Left ventricle myocardium inferior (tissue), 1 donor: Measurements from ENCODE around the gene COASY. TPM values are rescaled to one million over a fixed set of nuclear protein-coding genes. Genes with fewer than 3 reads are reported as not detected.

Experiments used
- DNase-seq: peaks from one replicate; pipeline ENCODE4 v3.0.0-alpha.2; 2020
- H3K27ac ChIP-seq: fragments of 200-600 bp; replicated peaks from 2 replicates; pipeline ENCODE4 v1.8.0; 2021
- H3K27me3 ChIP-seq: fragments of 200-600 bp; 2 replicates; pipeline ENCODE4 v1.8.0; 2021; ENCODE audit warnings: low read depth
- H3K36me3 ChIP-seq: fragments of 200-600 bp; 2 replicates; pipeline ENCODE4 v1.8.0; 2021
- H3K4me1 ChIP-seq: fragments of 200-600 bp; 2 replicates; pipeline ENCODE4 v1.8.0; 2021
- H3K4me3 ChIP-seq: fragments of 200-600 bp; 2 replicates; pipeline ENCODE4 v1.8.0; 2021; ENCODE audit warnings: mild to moderate bottlenecking, moderate library complexity
- H3K9me3 ChIP-seq: fragments of 200-600 bp; replicated peaks from 2 replicates; pipeline ENCODE4 v1.8.0; 2021
- intact Hi-C: fragments of 100-400 bp; cut with micrococcal nuclease; formaldehyde crosslinking; loops from one replicate; pipeline ENCODE4 v1.11.0; 2022
- total RNA-seq: library from RNA; stranded (reverse); fragmentation: NEBNext Ultra II Directional; extraction: Animal tissue kit (Norgen Biotek cat#: 25700); gene quantifications from one replicate; pipeline ENCODE4 v1.2.1, GENCODE V29; 2021
- TF ChIP-seq, protein P1 (sequence below): fragments of 200-600 bp; IDR thresholded peaks from 2 replicates; pipeline ENCODE4 v1.8.0; 2021; ENCODE audit warnings: antibody characterized with exemption, mild to moderate bottlenecking, borderline replicate concordance
- donor health status: DM: no; HTN: yes; CAD: no; lungs with severe emphysema.

The COASY gene
- total RNA-seq, 1 donor from 2014 or later: 48.8 TPM

DNA sequence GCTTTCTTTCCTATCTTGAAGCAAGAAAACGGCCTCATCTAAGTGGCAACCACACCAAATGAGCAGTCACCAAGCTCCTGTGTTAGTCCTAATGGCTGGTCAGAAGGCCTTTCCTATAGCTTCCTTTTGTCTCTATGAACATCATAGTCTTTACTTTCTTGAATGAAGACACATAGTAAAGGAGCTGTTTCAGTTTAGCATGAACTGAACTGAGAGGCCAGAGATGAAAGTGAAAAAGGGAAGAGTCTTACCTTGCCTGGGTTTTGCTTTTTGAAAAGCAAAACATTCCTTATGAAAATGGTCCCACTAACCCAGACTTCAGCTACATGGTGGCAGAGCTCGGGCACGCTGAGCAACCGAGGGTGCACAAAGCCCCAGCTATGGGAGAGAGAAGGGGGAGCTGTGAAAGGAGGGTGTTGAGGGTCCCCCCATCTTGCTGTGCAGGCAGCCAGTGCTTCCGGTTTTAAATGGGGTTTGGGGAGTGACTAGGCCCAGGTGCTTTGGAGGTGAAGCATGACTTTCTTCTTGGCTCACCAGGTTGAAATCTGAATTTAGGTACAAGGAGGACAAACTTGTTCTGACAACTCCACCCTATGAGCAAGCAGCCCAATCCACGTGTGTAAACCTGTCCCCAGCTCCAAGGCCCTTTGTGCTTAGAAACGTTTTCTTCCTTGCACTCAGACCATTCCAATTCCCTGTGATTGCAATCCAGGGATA lies 24.7 kb downstream of the COASY start:
- intact Hi-C loops: no loop called here
- H3K27ac ChIP-seq: peak overlapping the region; percentile 42

DNA sequence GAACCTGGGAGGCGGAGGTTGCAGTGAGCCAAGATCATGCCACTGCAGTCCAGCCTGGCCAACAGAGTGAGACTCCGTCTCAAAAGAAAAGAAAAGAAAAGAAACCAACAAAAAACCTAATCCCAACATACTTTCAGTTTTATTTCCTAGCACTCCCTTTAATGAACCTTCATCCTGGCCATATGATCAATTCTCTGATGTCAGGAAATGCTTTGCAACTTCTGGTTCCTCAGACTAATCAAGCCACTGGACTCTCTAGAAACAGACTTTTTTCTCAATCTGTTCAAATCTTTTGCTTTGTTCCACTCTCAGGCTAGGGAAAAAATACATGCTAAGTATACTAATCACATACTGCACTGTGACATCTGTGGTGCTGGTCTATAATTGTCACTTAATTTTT lies 28.9 kb downstream of the COASY start:
- Histone ChIP-seq H3K9me3 (no peaks in the 10 kb centered on the region), H3K27me3 (no peaks in the 10 kb centered on the region), H3K4me1 (peaks cover 23% of the 10 kb centered on the region), H3K27ac (no peak overlapping the region), H3K36me3 (peaks cover 62% of the 10 kb centered on the region), H3K4me3 (no peak overlapping the region)
- no peak for DNase-seq
- TF ChIP-seq, protein P1, sequence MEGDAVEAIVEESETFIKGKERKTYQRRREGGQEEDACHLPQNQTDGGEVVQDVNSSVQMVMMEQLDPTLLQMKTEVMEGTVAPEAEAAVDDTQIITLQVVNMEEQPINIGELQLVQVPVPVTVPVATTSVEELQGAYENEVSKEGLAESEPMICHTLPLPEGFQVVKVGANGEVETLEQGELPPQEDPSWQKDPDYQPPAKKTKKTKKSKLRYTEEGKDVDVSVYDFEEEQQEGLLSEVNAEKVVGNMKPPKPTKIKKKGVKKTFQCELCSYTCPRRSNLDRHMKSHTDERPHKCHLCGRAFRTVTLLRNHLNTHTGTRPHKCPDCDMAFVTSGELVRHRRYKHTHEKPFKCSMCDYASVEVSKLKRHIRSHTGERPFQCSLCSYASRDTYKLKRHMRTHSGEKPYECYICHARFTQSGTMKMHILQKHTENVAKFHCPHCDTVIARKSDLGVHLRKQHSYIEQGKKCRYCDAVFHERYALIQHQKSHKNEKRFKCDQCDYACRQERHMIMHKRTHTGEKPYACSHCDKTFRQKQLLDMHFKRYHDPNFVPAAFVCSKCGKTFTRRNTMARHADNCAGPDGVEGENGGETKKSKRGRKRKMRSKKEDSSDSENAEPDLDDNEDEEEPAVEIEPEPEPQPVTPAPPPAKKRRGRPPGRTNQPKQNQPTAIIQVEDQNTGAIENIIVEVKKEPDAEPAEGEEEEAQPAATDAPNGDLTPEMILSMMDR: no peak
- intact Hi-C loops: no loop called here

More for the DNA sequence above, 24.7 kb downstream of the COASY start:
- Histone ChIP-seq H3K4me3 (no peak overlapping the region), H3K4me1 (peaks cover 39% of the 10 kb centered on the region), H3K9me3 (no peaks in the 10 kb centered on the region), H3K36me3 (peaks cover 96% of the 10 kb centered on the region), H3K27me3 (no peaks in the 10 kb centered on the region)
- no peak for DNase-seq
- TF ChIP-seq, protein P1: no peak

DNA sequence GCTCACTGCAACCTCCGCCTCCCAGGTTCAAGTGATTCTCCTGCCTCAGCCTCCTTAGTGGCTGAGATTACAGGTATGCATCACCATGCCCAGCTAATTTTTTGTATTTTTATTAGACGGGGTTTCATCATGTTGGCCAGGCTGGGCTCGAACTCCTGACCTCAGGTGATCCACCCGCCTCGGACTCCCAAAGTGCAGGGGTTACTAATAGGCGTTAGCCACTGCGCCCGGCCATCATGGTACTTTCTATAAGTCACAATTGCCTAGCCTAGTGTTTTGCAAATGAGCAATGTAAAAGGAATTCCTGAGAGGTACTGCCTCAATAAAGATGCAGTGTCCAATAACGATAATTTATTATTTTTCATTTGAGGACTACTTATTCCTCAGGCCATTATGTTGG lies 29.5 kb downstream of the COASY start:
- intact Hi-C loops: no loop called here
- no peak for DNase-seq
- peaks cover 18% of the 10 kb centered on the region for H3K4me1 ChIP-seq
- no peak overlapping the region for H3K4me3 ChIP-seq
- no peak overlapping the region for H3K27ac ChIP-seq
- TF ChIP-seq, protein P1: no peak
- peaks cover 57% of the 10 kb centered on the region for H3K36me3 ChIP-seq
- no peaks in the 10 kb centered on the region for H3K27me3 ChIP-seq
- H3K9me3 ChIP-seq: no peaks in the 10 kb centered on the region

DNA sequence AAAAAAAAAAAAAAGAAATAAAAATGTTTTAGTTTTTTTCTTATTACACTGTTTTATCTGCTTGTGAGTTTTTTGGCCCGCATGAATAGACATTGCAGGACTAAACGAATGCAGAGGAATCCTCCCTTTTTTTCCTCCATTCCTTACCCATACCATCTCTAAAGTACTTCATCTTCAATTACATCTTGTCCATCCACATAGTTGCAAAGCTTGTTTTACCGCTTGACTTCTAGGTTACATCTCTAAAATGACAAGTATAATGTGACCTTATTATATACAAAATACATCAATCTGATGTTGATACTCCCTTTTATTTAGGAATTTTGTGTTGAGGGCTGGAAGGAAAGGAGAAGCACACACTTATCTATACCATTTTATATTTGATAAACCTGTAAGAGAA lies 34.4 kb downstream of the COASY start:
- no peak overlapping the region for H3K4me3 ChIP-seq
- no peak overlapping the region for H3K27ac ChIP-seq
- H3K27me3 ChIP-seq: no peaks in the 10 kb centered on the region
- H3K4me1 ChIP-seq: peaks cover 17% of the 10 kb centered on the region
- no peaks in the 10 kb centered on the region for H3K9me3 ChIP-seq
- H3K36me3 ChIP-seq: peaks cover 12% of the 10 kb centered on the region
- no peak for DNase-seq
- intact Hi-C loops: no loop called here
- TF ChIP-seq, protein P1: no peak

DNA sequence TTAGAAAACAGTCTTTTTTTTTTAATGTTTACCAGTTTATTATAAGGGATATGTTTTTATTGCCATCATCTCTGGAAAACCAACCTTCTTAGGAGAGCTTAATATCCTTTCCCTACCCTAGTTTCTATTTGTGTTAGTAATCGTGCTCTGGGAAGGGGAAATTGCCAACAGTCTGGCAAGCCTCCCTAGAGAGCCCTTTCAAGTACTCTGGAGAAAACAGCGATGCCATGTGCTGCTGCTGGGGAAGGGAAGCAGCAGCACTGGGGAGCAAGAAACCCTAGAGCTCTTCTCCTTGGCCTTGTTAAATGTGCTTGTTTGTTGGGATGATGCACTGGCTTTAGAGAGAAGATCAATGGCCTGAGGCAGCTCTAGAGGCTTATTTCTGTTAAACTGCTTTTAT lies 37.0 kb downstream of the COASY start:
- intact Hi-C loops: no loop called here
- H3K27ac ChIP-seq: peak overlapping the region; percentile 42
- peak; percentile 24 for DNase-seq

More for the DNA sequence above, 37.0 kb downstream of the COASY start:
- peaks cover 28% of the 10 kb centered on the region for H3K4me1 ChIP-seq
- H3K4me3 ChIP-seq: no peak overlapping the region
- peaks cover 6% of the 10 kb centered on the region for H3K36me3 ChIP-seq
- TF ChIP-seq, protein P1: no peak
- no peaks in the 10 kb centered on the region for H3K9me3 ChIP-seq
- H3K27me3 ChIP-seq: no peaks in the 10 kb centered on the region
